K562 (cell line): ENCODE results near the gene KHDC1. TPM values are rescaled to one million over a fixed set of nuclear protein-coding genes. Genes with fewer than 3 reads are reported as not detected.

Experiments used
- YY1 ChIP-seq, 3 experiments: IDR thresholded peaks; 2 replicates each; pipeline ENCODE4 v1.6.1; 2011; ENCODE audit warnings: low read length in 2 of 3, mild to moderate bottlenecking in 2 of 3, moderate library complexity in 2 of 3, borderline replicate concordance in 1 of 3, control low read depth in 1 of 3, low read depth in 1 of 3; ENCODE audit not compliant: insufficient read depth in 3 of 3, insufficient replicate concordance in 2 of 3, control insufficient read depth in 1 of 3, insufficient read length in 1 of 3; ENCODE audit errors: extremely low read depth in 1 of 3
- polyA plus RNA-seq, 8 experiments: library from polyadenylated mRNA; depleted of rRNA in 4 of 8; stranded (reverse) in 5 of 8; unstranded in 3 of 8; fragments of >200 nt; fragmentation: Nextera tagmentation in 2 of 8; fragmentation: Illumina TruSeq in 1 of 8; extraction: Ambion mirVana in 2 of 8; extraction: Trizol in 1 of 8; gene quantifications; 2 replicates each; pipeline versions ENCODE4 v1.2.1 to v1.2.3, GENCODE V29; 2011 to 2014; ENCODE audit warnings: inconsistent platforms in 1 of 8, missing spikeins in 1 of 8
- total RNA-seq, 7 experiments: library from RNA; depleted of rRNA in 6 of 7; stranded (reverse); fragments of >200 nt in 6 of 7; fragmentation: Illumina TruSeq in 2 of 7; extraction: Trizol in 2 of 7; gene quantifications; 2 replicates each; pipeline versions ENCODE4 v1.2.1 to v1.2.3, GENCODE V29; 2011 to 2021; ENCODE audit warnings: low replicate concordance in 1 of 7
- TF ChIP-seq, protein P1 (sequence below): fragments of 450-650 bp; formaldehyde crosslinking; IDR thresholded peaks from 2 replicates; pipeline ENCODE4 v1.4.0; 2020; ENCODE audit warnings: mild to moderate bottlenecking, moderate library complexity
- TF ChIP-seq, protein P2 (sequence below): fragments of 450-650 bp; IDR thresholded peaks from 2 replicates; pipeline ENCODE4 v1.6.1; 2016; ENCODE audit warnings: low read depth

Gene KHDC1
- total and polyA plus RNA-seq, 9 of the 15 experiments (the other 6 are each of a cell fraction or from before 2014, with no cell fraction given) = 2.5 to 19.5 (median 8.0) TPM

DNA sequence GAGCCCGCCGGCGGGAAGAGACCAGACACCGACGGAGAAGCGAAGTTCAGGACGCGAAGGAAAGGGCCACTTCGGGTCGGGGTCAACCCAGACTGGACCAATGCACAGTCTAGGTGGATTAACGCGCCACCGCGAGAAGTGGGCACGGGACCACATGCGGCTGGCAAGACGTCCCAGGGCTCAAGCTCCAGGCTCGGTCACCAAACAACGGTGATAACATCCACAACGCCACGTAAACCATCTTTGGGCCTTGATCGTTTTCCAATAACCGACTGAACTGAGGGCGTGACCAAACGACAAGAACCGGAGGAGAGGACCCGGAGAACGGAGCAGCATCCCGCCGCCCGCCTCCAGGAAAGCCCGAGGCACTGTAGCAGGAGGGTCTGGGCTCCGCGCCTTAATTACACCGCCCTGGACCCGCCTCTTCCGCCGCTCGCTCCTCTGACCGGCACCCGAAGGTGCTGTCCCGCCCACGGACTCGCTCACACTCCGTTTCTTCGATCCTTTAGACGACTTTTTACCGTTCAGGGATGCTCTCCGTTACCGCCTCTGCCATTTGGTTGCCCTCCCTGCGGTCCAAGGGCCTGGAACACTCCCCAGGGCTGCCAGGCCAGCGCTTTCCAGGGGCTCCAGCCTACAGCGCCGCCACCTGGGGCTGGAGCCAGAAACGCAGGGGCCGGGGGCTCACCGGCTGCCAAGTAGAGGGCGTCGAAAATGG lies 46.9 kb upstream of the KHDC1 start (continued):
- peak in 1 of 3 experiments; percentile 11 for TF ChIP-seq YY1 (IDR thresholded peaks at IDR 0.05; ENCODE audit: borderline replicate concordance in 1 of 3, control insufficient read depth in 1 of 3, extremely low read depth in 1 of 3, insufficient read depth in 3 of 3, insufficient read length in 1 of 3, insufficient replicate concordance in 2 of 3, low read depth in 1 of 3, low read length in 2 of 3)
- TF ChIP-seq, protein P1, sequence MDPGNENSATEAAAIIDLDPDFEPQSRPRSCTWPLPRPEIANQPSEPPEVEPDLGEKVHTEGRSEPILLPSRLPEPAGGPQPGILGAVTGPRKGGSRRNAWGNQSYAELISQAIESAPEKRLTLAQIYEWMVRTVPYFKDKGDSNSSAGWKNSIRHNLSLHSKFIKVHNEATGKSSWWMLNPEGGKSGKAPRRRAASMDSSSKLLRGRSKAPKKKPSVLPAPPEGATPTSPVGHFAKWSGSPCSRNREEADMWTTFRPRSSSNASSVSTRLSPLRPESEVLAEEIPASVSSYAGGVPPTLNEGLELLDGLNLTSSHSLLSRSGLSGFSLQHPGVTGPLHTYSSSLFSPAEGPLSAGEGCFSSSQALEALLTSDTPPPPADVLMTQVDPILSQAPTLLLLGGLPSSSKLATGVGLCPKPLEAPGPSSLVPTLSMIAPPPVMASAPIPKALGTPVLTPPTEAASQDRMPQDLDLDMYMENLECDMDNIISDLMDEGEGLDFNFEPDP (CRISPR knock-in tag) = no peak
- TF ChIP-seq, protein P2, sequence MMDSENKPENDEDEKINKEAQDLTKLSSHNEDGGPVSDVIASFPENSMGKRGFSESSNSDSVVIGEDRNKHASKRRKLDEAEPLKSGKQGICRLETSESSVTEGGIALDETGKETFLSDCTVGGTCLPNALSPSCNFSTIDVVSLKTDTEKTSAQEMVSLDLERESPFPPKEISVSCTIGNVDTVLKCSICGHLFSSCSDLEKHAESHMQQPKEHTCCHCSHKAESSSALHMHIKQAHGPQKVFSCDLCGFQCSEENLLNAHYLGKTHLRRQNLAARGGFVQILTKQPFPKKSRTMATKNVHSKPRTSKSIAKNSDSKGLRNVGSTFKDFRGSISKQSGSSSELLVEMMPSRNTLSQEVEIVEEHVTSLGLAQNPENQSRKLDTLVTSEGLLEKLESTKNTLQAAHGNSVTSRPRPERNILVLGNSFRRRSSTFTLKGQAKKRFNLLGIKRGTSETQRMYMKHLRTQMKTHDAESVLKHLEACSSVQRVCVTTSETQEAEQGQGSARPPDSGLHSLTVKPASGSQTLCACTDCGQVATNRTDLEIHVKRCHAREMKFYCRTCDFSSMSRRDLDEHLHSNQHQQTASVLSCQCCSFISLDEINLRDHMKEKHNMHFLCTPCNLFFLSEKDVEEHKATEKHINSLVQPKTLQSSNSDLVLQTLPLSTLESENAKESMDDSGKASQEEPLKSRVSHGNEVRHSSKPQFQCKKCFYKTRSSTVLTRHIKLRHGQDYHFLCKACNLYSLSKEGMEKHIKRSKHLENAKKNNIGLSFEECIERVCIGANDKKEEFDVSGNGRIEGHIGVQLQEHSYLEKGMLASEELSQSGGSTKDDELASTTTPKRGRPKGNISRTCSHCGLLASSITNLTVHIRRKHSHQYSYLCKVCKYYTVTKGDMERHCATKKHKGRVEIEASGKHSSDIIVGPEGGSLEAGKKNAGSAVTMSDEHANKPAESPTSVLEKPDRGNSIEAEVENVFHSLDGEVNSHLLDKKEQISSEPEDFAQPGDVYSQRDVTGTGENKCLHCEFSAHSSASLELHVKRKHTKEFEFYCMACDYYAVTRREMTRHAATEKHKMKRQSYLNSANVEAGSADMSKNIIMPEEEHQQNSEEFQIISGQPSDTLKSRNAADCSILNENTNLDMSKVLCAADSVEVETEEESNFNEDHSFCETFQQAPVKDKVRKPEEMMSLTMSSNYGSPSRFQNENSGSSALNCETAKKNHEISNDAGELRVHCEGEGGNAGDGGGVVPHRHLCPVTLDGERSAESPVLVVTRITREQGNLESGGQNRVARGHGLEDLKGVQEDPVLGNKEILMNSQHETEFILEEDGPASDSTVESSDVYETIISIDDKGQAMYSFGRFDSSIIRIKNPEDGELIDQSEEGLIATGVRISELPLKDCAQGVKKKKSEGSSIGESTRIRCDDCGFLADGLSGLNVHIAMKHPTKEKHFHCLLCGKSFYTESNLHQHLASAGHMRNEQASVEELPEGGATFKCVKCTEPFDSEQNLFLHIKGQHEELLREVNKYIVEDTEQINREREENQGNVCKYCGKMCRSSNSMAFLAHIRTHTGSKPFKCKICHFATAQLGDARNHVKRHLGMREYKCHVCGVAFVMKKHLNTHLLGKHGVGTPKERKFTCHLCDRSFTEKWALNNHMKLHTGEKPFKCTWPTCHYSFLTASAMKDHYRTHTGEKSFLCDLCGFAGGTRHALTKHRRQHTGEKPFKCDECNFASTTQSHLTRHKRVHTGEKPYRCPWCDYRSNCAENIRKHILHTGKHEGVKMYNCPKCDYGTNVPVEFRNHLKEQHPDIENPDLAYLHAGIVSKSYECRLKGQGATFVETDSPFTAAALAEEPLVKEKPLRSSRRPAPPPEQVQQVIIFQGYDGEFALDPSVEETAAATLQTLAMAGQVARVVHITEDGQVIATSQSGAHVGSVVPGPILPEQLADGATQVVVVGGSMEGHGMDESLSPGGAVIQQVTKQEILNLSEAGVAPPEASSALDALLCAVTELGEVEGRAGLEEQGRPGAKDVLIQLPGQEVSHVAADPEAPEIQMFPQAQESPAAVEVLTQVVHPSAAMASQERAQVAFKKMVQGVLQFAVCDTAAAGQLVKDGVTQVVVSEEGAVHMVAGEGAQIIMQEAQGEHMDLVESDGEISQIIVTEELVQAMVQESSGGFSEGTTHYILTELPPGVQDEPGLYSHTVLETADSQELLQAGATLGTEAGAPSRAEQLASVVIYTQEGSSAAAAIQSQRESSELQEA = 0 out of 2 replicates have a peak, but pooled peaks have one; percentile 36
